GM18520 (cell line): ENCODE results near the gene PRR30.
"Not testable (repeated sequence)": the region's sequence is repeated elsewhere in the genome, so short reads cannot be mapped to it uniquely, and the experiment has no call there.

Experiments
- ATAC-seq: cut with Tn5 transposase; IDR thresholded peaks from one replicate; pipeline ENCODE4 v1.9.1; 2021; ENCODE audit not compliant: unreplicated experiment

The PRR30 gene

GRCh38 chr2:27139310-27139709, at the start of gene PRR30:
PRR30 (minus strand) TSS chr2:27139410; CDS start chr2:27138329, 1,081 bp downstream.
- no peak for ATAC-seq

- ATAC-seq: no peak
These were observed 47.6 kb upstream of the PRR30 start for GRCh38 chr2:27186613-27187345.

GRCh38 chr2:27185331-27186026, 46.3 kb upstream of the PRR30 start:
- no peak for ATAC-seq

- ATAC-seq: no peak
These were observed 44.9 kb upstream of the PRR30 start for GRCh38 chr2:27184115-27184514.

GRCh38 chr2:27182346-27182745, 43.1 kb upstream of the PRR30 start:
- no peak for ATAC-seq

GRCh38 chr2:27179344-27180000, 40.3 kb upstream of the PRR30 start:
- ATAC-seq: no peak

GRCh38 chr2:27178469-27178868, 39.3 kb upstream of the PRR30 start:
- ATAC-seq: no peak

GRCh38 chr2:27177441-27178351, 38.5 kb upstream of the PRR30 start:
- ATAC-seq: no peak

- ATAC-seq: not testable (repeated sequence)
These were observed 36.6 kb upstream of the PRR30 start for GRCh38 chr2:27175781-27176180.

GRCh38 chr2:27175330-27175729, 36.1 kb upstream of the PRR30 start:
- no peak for ATAC-seq

- no peak for ATAC-seq
These were observed 35.4 kb upstream of the PRR30 start for GRCh38 chr2:27174638-27175037.

- ATAC-seq: no peak
These were observed 32.2 kb upstream of the PRR30 start for GRCh38 chr2:27171351-27171848.

GRCh38 chr2:27170581-27171337, 31.5 kb upstream of the PRR30 start:
- ATAC-seq: no peak

- no peak for ATAC-seq
These were observed 26.0 kb upstream of the PRR30 start for GRCh38 chr2:27164960-27165763.

- no peak for ATAC-seq
These were observed 23.2 kb upstream of the PRR30 start for GRCh38 chr2:27162151-27163121.

- ATAC-seq: no peak
These were observed 21.0 kb upstream of the PRR30 start for GRCh38 chr2:27160191-27160590.

GRCh38 chr2:27159271-27159670, 20.1 kb upstream of the PRR30 start:
- ATAC-seq: no peak

GRCh38 chr2:27158468-27158867, 19.3 kb upstream of the PRR30 start:
- ATAC-seq: no peak
